GM10248 (cell line): ENCODE measurements around the gene EIF2B5.

ENCODE experiments used
- CTCF ChIA-PET: fragments of 300-600 bp; sonication (Branson Sonifier 250); formaldehyde crosslinking; extraction: SDS; loops from one replicate; lab custom pipeline; 2021; ENCODE audit warnings: antibody characterized with exemption; lab: Yijun Ruan, JAX
- POLR2A ChIA-PET: fragments of 350-650 bp; sonication (Branson Sonifier 250); formaldehyde crosslinking; extraction: SDS; loops from one replicate; lab custom pipeline; 2020; ENCODE audit warnings: antibody characterized with exemption; lab: Yijun Ruan, JAX
- DNase-seq: peaks from one replicate; pipeline ENCODE4 v3.0.0; 2012; ENCODE audit errors: extremely low spot score
- TF ChIP-seq, protein P1 (sequence below): IDR thresholded peaks from 2 replicates; pipeline ENCODE4 v1.5.1; 2012; ENCODE audit warnings: mild to moderate bottlenecking, low read depth; ENCODE audit errors: extremely low read depth, missing control alignments, control extremely low read depth

EIF2B5 gene

DNA sequence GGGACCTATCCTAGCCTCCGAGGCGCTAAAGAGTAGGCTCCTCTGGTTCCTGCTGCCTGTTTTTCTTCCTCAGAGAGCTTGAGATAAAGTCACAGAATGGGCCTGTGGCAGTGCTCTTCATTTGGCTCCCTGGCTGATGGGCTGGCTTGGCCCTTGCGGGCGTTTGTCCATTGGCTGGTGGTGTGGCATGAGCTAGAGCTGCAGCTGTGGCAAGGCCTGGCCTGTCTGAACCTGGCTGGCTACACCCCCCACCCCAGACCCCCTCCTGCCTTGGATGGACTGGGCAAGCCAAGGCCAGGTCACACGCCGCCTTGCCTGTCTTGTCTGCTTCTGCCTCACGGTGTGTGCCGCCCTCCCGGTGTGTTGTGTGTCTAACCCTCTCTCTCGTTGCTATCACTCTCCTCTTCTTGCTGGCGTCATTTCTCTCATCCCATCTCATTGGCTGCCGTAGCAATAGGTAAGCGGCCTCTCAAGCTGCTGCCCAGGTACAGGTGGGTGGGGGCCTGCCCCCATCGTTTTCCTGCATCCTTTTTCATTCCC is 42.7 kb downstream of the EIF2B5 start:
- no peak for DNase-seq
- TF ChIP-seq, protein P1, sequence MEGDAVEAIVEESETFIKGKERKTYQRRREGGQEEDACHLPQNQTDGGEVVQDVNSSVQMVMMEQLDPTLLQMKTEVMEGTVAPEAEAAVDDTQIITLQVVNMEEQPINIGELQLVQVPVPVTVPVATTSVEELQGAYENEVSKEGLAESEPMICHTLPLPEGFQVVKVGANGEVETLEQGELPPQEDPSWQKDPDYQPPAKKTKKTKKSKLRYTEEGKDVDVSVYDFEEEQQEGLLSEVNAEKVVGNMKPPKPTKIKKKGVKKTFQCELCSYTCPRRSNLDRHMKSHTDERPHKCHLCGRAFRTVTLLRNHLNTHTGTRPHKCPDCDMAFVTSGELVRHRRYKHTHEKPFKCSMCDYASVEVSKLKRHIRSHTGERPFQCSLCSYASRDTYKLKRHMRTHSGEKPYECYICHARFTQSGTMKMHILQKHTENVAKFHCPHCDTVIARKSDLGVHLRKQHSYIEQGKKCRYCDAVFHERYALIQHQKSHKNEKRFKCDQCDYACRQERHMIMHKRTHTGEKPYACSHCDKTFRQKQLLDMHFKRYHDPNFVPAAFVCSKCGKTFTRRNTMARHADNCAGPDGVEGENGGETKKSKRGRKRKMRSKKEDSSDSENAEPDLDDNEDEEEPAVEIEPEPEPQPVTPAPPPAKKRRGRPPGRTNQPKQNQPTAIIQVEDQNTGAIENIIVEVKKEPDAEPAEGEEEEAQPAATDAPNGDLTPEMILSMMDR: no peak
- ChIA-PET CTCF (interaction anchor here (1.1 to 2.1 kb wide), 2 partner anchors 8 to 50 kb away, joined by 5 to 7 read pairs; partner anchors contain the start of gene ABCF3), POLR2A (no interaction called here)

DNA sequence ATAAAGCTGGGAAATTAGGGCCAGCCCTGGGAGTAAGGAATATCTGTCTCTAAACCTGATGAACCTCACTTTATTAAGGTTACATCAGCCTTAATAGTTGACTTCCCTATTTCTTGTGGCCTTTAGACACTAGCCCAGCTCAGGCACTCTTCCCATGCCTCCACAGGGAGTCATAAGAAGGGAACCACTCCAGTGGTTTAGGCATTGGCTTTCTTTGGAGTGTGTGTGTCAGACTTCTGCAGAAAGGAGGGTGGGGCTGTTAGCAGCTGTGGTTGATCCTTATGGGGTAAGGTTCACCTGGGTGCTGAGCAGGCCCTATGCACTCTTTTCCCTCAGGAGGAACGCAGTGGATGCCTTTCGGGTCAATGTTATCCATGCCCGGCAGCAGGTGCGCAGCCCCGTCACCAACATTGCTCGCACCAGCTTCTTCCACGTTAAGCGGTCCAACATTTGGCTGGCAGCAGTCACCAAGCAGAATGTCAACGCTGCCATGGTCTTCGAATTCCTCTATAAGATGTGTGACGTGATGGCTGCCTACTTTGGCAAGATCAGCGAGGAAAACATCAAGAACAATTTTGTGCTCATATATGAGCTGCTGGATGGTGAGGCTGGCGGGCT is 43.5 kb downstream of the EIF2B5 start:
- TF ChIP-seq, protein P1: no peak
- ChIA-PET CTCF (interaction anchor here (2.4 kb wide), 1 partner anchor 49 kb away, joined by 8 read pairs; no protein-coding TSS in a partner anchor), POLR2A (no interaction called here)
- no peak for DNase-seq

DNA sequence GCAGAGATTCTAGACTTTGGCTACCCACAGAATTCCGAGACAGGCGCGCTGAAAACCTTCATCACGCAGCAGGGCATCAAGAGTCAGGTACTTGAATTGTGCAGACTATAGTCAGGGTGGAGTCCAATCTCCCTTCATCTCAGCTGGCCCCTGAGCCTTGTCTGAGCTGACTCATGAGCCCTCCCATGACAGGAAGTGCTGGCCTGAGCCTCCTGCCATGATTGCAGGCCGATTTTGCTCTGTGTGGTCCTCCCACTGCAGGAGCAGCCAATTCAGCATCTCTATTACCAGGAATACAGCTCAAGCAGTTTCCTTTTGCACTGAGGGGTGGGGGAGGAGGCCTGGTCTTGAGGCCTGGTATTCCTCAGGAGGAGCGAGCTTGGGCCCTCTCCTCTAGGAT is 45.0 kb downstream of the EIF2B5 start:
- POLR2A ChIA-PET: interaction anchor here (0.7 kb wide), 2 partner anchors 45 to 138 kb away, joined by 3 to 4 read pairs; partner anchors contain the start of gene EIF2B5
- no peak for DNase-seq
- TF ChIP-seq, protein P1: no peak

DNA sequence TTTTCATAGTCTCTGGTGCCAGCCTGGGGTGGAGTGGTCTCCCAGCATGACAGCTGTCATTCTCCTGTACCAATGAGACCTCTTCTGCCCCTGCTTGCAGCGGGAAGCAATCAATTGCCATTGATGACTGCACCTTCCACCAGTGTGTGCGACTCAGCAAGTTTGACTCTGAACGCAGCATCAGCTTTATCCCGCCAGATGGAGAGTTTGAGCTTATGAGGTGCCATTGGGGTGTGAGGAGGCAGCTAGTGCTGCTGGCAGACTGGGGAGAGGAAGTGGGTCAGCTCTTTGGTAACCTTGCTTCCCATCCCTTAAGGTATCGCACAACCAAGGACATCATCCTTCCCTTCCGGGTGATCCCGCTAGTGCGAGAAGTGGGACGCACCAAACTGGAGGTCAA is 46.4 kb downstream of the EIF2B5 start:
- TF ChIP-seq, protein P1: no peak
- no peak for DNase-seq
- ChIA-PET POLR2A (no interaction called here), CTCF (interaction anchor here (0.9 to 2.3 kb wide), 5 partner anchors 9 to 286 kb away, joined by 3 to 7 read pairs (median 4); no protein-coding TSS in a partner anchor)

More for the DNA sequence above, 45.0 kb downstream of the EIF2B5 start:
- CTCF ChIA-PET: interaction anchor here (1.1 to 2.4 kb wide), 3 partner anchors 35 to 70 kb away, joined by 4 to 8 read pairs (median 7); partner anchors contain the start of gene EEF1AKMT4

DNA sequence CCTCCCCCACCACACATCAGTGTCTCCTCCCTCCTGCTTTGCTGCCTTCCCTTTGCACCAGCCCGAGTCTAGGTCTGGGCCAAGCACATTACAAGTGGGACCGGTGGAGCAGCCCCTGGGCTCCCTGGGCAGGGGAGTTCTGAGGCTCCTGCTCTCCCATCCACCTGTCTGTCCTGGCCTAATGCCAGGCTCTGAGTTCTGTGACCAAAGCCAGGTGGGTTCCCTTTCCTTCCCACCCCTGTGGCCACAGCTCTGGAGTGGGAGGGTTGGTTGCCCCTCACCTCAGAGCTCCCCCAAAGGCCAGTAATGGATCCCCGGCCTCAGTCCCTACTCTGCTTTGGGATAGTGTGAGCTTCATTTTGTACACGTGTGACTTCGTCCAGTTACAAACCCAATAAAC is 48.5 kb downstream of the EIF2B5 start:
- no peak for DNase-seq
- TF ChIP-seq, protein P1: no peak
- ChIA-PET CTCF (interaction anchor here (0.9 to 2.1 kb wide), 7 partner anchors 23 to 330 kb away, joined by 3 to 10 read pairs (median 4); partner anchors contain the start of gene EEF1AKMT4), POLR2A (no interaction called here)

DNA sequence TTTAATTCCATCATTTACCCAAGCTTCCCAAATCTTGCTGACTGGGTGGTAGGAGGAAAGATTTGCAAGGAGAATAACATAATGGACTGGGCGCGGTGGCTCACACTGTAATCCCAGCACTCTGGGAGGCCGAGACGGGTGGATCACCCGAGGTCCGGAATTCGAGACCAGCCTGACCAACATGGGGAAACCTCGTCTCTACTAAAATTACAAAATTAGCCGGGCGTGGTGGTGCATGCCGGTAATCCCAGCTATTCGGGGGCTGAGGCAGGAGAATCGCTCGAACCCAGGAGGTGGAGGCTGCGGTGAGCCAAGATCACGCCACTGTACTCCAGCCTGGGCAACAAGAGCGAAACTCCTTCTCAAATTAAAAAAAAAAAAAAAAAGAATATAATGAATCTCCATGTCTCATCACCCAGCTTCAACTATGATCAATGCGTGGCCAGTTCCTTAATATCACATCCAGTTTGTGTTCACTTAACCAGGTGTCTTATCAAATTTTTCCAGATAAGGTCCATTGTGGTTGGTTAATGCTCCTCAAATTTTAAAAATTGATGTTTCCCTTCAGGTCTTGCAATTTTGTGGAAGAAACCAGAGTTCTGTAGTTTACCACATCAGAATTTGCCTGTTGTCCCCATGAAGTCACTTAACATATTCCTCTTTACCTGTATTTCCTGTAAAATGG is 49.5 kb downstream of the EIF2B5 start:
- TF ChIP-seq, protein P1: no peak
- no peak for DNase-seq
- ChIA-PET POLR2A (no interaction called here), CTCF (interaction anchor here (0.9 to 2.1 kb wide), 8 partner anchors 14 to 329 kb away, joined by 3 to 10 read pairs (median 4); partner anchors contain the start of gene EEF1AKMT4)
